ENCODE measurements around the gene DENND1A.

The DENND1A gene

DNA sequence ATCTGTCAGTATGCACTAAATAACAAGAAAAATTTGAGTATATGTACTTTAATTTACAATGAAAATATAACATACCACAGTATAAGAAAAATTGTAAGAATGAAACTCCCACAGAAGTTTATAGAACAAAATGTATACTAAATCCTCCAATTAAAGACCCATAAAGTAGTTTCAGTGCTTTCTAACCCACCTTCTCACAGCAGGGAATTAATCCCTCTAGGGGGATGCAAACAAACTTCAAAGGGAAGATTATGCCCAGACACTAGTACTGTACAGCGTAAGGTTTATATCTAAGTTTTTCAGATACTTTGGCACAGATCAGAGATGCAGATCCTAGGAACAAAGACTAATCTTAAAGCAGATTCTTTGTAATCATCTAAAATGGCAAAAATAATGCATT, 57.2 kb downstream of the DENND1A start:
- TF ChIP-seq, protein P1, sequence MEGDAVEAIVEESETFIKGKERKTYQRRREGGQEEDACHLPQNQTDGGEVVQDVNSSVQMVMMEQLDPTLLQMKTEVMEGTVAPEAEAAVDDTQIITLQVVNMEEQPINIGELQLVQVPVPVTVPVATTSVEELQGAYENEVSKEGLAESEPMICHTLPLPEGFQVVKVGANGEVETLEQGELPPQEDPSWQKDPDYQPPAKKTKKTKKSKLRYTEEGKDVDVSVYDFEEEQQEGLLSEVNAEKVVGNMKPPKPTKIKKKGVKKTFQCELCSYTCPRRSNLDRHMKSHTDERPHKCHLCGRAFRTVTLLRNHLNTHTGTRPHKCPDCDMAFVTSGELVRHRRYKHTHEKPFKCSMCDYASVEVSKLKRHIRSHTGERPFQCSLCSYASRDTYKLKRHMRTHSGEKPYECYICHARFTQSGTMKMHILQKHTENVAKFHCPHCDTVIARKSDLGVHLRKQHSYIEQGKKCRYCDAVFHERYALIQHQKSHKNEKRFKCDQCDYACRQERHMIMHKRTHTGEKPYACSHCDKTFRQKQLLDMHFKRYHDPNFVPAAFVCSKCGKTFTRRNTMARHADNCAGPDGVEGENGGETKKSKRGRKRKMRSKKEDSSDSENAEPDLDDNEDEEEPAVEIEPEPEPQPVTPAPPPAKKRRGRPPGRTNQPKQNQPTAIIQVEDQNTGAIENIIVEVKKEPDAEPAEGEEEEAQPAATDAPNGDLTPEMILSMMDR (conservative IDR thresholded peaks at IDR 0.05; ENCODE audit: low read depth, low read length), result no peak
- no peak for DNase-seq (ENCODE audit: low read depth)
- no peak overlapping the region for H3K4me3 ChIP-seq (ENCODE audit: low read length)

DNA sequence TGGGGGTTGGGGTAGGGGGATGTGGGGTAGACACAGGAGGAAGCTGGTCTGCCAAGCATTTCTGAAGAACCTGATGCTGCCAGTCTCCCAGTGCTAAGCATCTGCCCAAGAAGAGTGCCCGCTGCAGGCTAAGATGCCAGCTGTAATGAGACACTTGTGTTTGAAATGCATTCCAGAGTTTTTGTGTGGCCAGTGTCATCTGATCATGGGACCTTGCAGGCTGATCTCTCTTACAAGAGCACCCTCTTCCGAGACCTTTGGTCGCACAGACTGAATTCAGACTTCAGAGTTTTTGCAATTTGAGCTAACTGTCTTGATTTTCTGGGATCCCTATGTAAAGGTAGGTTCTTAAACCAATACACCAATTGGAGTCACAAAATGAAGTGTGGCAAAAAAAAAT, 58.1 kb downstream of the DENND1A start:
- DNase-seq (ENCODE audit: low read depth), result no peak
- TF ChIP-seq, protein P1 (conservative IDR thresholded peaks at IDR 0.05; ENCODE audit: low read depth, low read length), result peak; percentile 6
- H3K4me3 ChIP-seq (ENCODE audit: low read length), result no peak overlapping the region

DNA sequence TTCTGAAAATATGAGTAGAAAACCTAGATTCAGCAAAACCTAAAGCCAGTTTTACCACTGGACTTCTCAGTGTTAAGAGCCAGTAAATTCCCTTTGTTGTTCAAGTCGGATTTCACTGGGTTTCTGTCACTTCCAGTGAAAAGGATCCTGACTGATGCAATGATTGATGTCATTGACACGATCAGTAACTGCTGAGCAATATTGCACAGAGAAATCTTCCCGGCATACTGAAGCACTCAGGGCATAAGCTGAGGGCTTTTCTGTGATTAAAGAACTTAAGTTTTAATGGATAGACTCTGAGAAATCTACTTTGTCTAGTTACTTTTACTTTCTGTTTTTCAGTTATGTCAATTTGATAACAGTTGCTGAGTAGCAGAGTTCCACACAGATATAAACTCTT, 61.9 kb downstream of the DENND1A start:
- TF ChIP-seq, protein P1 (conservative IDR thresholded peaks at IDR 0.05; ENCODE audit: low read depth, low read length), result no peak
- no peak for DNase-seq (ENCODE audit: low read depth)
- H3K4me3 ChIP-seq (ENCODE audit: low read length), result no peak overlapping the region

DNA sequence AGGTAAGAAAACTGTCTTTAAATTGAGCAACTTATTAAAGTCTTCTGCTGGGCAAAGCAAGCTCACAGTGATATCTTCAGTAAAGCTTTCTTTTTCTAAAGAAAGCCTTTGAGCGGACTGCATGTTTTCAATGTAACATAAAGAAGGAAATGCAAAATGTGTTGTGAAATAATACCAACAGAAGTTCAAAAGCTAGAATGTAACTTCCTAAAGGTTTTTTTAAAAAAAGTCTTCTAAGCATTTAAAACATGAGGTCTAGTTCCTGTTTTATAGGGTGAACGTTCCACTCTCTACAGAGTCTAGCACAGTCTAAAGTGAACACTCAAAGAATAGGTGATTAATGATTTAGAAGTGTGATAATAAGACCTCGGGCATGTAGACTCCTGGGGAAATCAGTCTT, 62.9 kb downstream of the DENND1A start:
- no peak for DNase-seq (ENCODE audit: low read depth)
- H3K4me3 ChIP-seq (ENCODE audit: low read length), result no peak overlapping the region
- TF ChIP-seq, protein P1 (conservative IDR thresholded peaks at IDR 0.05; ENCODE audit: low read depth, low read length), result no peak

DNA sequence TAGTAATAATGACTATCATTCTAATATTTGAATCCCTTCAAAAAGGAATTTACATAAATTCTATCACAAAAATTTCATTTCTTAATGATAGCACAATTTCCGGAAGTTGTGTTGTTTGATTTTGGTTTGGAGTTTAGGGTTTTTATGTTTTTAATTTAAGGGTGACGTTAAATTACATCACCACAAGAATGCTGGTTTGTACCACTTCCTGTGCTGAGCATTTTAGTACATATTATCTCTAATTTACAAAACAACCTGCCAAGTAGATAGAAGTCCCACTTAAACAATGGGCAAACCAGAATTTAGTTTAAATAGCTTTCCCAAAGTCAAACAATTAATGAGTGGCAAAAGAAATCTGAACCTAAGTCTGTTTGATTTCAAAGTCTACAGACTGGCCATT, 63.4 kb downstream of the DENND1A start:
- H3K4me3 ChIP-seq (ENCODE audit: low read length), result no peak overlapping the region

DNA sequence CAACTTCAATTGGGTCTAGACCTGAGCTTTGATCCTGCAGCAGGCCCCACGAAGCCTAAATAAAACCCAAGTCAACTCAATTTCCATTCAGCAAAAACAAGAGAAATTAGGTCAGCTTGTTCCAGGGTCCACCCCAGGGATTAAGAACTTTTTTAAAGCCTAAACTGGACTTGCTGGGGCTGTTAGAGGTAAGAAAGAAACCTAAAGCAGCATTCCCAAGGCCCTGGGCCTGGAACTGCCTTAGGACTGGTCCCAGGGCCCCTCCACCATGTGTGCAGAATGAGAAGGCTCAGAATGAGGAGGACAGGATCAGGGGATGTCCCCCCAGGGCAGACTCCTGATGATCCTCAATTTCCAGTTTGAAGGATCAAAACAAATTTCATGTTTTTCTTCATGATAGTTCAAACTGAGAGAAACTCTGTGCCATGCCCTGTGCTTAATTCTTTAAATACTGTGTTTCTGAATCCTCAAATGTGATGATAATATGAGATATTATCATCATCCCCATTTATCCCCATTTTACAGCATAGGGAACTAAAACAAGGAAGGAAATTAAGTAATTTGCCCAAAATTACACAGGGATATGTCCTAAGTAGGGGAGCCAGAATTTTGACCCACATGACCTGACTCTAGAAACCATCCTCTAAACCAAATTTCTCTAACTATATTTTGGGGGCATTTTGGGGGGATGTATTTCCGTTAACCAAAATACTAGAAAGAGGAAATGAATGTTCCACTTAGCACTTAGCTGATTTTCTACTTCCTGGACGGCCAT, 64.5 kb downstream of the DENND1A start:
- TF ChIP-seq, protein P1 (conservative IDR thresholded peaks at IDR 0.05; ENCODE audit: low read depth, low read length), result no peak
- H3K4me3 ChIP-seq (ENCODE audit: low read length), result no peak overlapping the region
- no peak for DNase-seq (ENCODE audit: low read depth)

More for the DNA sequence above, 63.4 kb downstream of the DENND1A start:
- TF ChIP-seq, protein P1 (conservative IDR thresholded peaks at IDR 0.05; ENCODE audit: low read depth, low read length), result no peak
- DNase-seq (ENCODE audit: low read depth), result no peak

DNA sequence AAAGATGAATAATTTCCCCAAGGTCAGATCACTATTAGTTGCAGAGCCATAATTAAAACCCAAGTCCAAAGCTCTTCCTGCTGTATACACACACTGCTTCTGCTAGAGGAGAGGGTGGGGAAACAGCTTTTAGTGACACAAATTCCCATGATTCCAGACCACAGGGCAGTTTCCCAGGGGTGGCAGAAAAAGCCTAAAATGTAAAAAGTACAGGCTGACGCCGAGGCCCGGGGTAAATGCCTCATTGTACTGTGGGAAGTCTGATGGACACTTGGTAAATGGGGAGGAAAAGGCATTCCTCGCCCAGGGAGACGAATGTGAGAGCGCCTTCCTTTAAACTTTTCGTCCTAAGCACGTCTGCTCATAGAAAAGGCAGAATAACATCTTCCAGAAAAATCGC, 65.7 kb downstream of the DENND1A start:
- TF ChIP-seq, protein P1 (conservative IDR thresholded peaks at IDR 0.05; ENCODE audit: low read depth, low read length), result no peak
- H3K4me3 ChIP-seq (ENCODE audit: low read length), result no peak overlapping the region
- DNase-seq (ENCODE audit: low read depth), result no peak

Data from retinal pigment epithelial cell (primary cell).